BE2C (cell line): Measurements from ENCODE around the gene XIRP2.

ENCODE experiments used
- DNase-seq: peaks from one replicate; pipeline ENCODE4 v3.0.0-alpha.2; 2020
- H3K27me3 ChIP-seq: fragments of 250-450 bp; sonication (Bioruptor Pico); 2 replicates; pipeline ENCODE4 v1.5.1; 2020; ENCODE audit warnings: mild to moderate bottlenecking
- H3K36me3 ChIP-seq: fragments of 250-450 bp; sonication (Bioruptor Pico); 2 replicates; pipeline ENCODE4 v1.5.1; 2020; ENCODE audit warnings: mild to moderate bottlenecking
- H3K4me1 ChIP-seq: fragments of 250-450 bp; sonication (Bioruptor Pico); 2 replicates; pipeline ENCODE4 v1.5.1; 2020
- H3K4me3 ChIP-seq: 2 replicates; pipeline ENCODE4 v1.5.1; 2011; ENCODE audit warnings: low read depth, low read length
- H3K9me3 ChIP-seq: fragments of 250-450 bp; sonication (Bioruptor Pico); 2 replicates; pipeline ENCODE4 v1.5.1; 2020
- CTCF ChIP-seq: IDR thresholded peaks from 2 replicates; pipeline ENCODE4 v1.5.1; 2012; ENCODE audit warnings: mild to moderate bottlenecking, low read depth, low read length

Gene XIRP2

GRCh38 chr2:167144179-167144898 lies 256.1 kb downstream of the XIRP2 start:
- Histone ChIP-seq H3K4me3 (no peak overlapping the region), H3K27me3 (no peaks in the 10 kb centered on the region), H3K4me1 (no peaks in the 10 kb centered on the region), H3K36me3 (no peaks in the 10 kb centered on the region), H3K9me3 (no peaks in the 10 kb centered on the region)
- no peak for DNase-seq
- no peak for TF ChIP-seq CTCF

- H3K27me3 ChIP-seq: no peaks in the 10 kb centered on the region
- no peak for DNase-seq
- no peak overlapping the region for H3K4me3 ChIP-seq
- no peak for TF ChIP-seq CTCF
- H3K36me3 ChIP-seq: no peaks in the 10 kb centered on the region
- no peaks in the 10 kb centered on the region for H3K9me3 ChIP-seq
- H3K4me1 ChIP-seq: no peaks in the 10 kb centered on the region
Observed at GRCh38 chr2:167147271-167147941, 259.1 kb downstream of the XIRP2 start.

GRCh38 chr2:167151894-167152293 lies 263.6 kb downstream of the XIRP2 start:
- Histone ChIP-seq H3K27me3 (no peaks in the 10 kb centered on the region), H3K4me1 (no peaks in the 10 kb centered on the region), H3K4me3 (no peak overlapping the region), H3K36me3 (no peaks in the 10 kb centered on the region), H3K9me3 (no peaks in the 10 kb centered on the region)
- TF ChIP-seq CTCF: no peak
- no peak for DNase-seq

GRCh38 chr2:167157523-167157922 lies 269.2 kb downstream of the XIRP2 start:
- no peaks in the 10 kb centered on the region for H3K9me3 ChIP-seq
- H3K27me3 ChIP-seq: no peaks in the 10 kb centered on the region
- no peaks in the 10 kb centered on the region for H3K4me1 ChIP-seq
- no peaks in the 10 kb centered on the region for H3K36me3 ChIP-seq
- no peak for DNase-seq
- H3K4me3 ChIP-seq: no peak overlapping the region
- TF ChIP-seq CTCF: no peak

- no peaks in the 10 kb centered on the region for H3K36me3 ChIP-seq
- TF ChIP-seq CTCF: no peak
- DNase-seq: no peak
Observed at GRCh38 chr2:167177196-167177595, 288.9 kb downstream of the XIRP2 start.

GRCh38 chr2:167181134-167181533 lies 292.9 kb downstream of the XIRP2 start:
- TF ChIP-seq CTCF: no peak
- no peak for DNase-seq
- Histone ChIP-seq H3K4me1 (no peaks in the 10 kb centered on the region), H3K36me3 (no peaks in the 10 kb centered on the region), H3K27me3 (no peaks in the 10 kb centered on the region), H3K9me3 (no peaks in the 10 kb centered on the region), H3K4me3 (no peak overlapping the region)

More at GRCh38 chr2:167177196-167177595, 288.9 kb downstream of the XIRP2 start:
- Histone ChIP-seq H3K9me3 (no peaks in the 10 kb centered on the region), H3K4me1 (no peaks in the 10 kb centered on the region), H3K4me3 (no peak overlapping the region), H3K27me3 (no peaks in the 10 kb centered on the region)
